ENCODE data around the gene HOXB3.
"Not testable (repeated sequence)": the region's sequence is repeated elsewhere in the genome, so short reads cannot be mapped to it uniquely, and the experiment has no call there.

HOXB3 gene

DNA sequence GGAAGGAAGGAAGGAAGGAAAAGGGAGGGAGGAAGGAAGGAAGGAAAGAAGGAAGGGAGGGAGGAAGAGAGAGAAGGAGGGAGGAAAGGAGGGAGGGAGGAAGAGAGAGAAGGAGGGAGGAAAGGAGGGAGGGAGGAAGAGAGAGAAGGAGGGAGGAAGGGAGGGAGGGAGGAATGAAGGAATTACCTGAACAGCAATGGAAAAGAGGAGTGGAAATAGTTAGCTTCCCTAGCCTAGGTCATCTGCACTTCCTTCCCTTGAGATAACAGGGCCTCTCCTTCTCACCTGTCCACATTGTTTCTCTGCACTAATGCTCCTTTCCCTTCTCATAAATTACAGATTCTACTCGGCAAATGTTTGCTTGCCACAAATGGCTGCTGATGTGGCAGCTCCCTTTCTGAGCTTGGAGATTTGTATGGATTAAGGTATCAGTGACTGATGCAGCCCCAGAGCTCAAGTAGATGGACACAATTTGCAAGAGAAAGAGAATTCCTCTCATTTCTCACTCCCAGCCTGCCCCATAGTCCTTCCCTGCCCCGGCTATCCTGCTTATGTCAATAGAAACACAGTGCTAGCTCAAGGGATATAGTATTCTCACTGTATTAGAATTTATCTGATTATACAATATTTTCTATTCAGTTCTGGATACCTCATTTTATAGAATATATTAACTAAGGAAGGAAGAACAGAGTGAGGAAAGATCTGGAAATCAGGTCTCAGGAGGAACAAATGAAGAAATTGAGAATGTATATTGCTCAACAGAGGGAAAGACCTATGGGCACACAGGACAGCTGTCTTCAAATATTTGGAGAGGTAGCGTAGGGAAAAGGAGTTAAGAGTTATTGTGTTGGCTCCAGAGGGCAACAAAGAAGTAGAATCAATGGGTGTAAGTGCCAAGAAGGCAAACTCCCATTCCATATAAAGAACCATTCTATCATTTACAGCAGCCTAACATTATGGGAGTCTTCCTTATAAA, 73.8 kb downstream of the HOXB3 start:
- no peak for DNase-seq (ENCODE audit: low read depth)
- TF ChIP-seq, protein P1, sequence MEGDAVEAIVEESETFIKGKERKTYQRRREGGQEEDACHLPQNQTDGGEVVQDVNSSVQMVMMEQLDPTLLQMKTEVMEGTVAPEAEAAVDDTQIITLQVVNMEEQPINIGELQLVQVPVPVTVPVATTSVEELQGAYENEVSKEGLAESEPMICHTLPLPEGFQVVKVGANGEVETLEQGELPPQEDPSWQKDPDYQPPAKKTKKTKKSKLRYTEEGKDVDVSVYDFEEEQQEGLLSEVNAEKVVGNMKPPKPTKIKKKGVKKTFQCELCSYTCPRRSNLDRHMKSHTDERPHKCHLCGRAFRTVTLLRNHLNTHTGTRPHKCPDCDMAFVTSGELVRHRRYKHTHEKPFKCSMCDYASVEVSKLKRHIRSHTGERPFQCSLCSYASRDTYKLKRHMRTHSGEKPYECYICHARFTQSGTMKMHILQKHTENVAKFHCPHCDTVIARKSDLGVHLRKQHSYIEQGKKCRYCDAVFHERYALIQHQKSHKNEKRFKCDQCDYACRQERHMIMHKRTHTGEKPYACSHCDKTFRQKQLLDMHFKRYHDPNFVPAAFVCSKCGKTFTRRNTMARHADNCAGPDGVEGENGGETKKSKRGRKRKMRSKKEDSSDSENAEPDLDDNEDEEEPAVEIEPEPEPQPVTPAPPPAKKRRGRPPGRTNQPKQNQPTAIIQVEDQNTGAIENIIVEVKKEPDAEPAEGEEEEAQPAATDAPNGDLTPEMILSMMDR (conservative IDR thresholded peaks at IDR 0.05; ENCODE audit: low read depth, low read length): no peak
- no peak overlapping the region for H3K4me3 ChIP-seq (ENCODE audit: low read length)

DNA sequence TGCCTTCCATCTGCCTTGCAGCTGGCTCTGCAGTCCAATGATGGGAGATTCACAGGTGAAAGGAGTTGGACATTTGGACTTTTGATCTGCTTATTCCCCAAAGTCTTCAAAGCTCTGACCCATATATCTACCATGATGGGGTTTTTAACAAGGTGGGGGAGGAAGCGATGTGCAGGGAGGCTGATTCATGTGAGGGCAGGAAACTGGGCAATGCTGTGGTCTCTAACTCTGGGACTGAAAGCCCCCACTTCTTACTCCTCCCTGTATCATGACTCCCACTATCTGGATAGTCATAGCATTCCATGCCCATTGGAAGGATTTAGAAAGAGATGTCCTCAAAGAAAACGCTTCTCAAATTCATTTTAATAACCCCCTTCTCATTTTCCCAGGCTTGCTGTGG, 75.6 kb downstream of the HOXB3 start:
- no peak for DNase-seq (ENCODE audit: low read depth)
- H3K4me3 ChIP-seq (ENCODE audit: low read length): no peak overlapping the region
- TF ChIP-seq, protein P1 (conservative IDR thresholded peaks at IDR 0.05; ENCODE audit: low read depth, low read length): no peak

DNA sequence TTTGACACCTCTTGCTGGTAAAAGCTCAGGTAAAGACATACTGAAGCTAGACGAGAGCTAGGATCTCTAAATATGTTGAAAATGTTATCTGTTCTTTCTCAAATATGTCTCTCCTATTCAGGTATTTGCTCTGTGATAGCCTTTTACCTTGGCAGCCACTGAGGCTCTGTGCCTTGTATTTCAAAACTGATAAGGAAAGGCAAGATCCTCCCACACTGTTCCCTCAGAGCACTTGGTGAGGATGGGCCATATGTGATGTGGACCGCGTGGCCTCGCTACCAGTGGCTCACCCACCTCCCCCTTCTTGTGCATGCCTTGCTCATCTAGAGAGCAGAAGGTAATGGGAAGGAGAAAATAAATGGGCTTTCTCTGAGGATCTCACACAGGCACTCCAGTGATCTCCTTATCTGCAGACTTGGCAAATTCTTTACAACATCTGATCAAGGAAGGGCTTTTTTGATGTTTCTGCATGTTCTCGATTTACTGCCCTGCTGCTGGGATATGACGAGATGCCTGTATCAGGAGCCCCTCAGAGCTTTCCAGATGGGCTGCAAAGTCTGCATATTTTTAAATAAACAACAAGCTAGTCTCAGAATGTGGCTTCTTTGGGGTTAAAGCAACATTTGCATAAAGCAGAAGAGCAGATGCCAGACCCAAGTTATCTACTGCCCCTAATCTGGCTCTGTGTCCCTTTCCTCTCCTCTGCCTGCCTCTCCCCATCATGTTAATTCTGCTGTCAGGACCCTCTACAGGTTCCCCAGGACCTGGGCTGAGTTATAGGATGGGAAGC, 76.2 kb downstream of the HOXB3 start:
- H3K4me3 ChIP-seq (ENCODE audit: low read length): no peak overlapping the region
- TF ChIP-seq, protein P1 (conservative IDR thresholded peaks at IDR 0.05; ENCODE audit: low read depth, low read length): no peak
- DNase-seq (ENCODE audit: low read depth): no peak

DNA sequence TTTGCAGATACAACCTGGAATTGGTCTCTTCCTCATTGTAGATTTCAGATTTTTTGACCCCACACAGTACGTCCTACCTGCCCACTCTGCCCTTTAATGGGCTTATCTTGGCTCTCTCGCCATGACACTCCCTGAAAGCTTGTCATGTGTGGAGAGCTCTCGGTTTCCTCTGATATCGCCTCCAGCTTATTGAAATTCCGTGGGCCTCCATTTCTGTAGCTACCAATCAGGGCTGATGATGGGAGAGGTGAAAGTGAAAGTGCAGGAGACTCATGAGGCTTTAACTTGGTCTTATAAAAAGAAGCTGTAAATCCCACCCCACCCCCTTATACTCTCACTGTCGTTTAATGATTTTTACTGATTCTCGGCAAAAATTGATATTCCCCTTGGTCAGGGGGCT, 76.9 kb downstream of the HOXB3 start:
- H3K4me3 ChIP-seq (ENCODE audit: low read length): no peak overlapping the region
- TF ChIP-seq, protein P1 (conservative IDR thresholded peaks at IDR 0.05; ENCODE audit: low read depth, low read length): no peak
- DNase-seq (ENCODE audit: low read depth): no peak

DNA sequence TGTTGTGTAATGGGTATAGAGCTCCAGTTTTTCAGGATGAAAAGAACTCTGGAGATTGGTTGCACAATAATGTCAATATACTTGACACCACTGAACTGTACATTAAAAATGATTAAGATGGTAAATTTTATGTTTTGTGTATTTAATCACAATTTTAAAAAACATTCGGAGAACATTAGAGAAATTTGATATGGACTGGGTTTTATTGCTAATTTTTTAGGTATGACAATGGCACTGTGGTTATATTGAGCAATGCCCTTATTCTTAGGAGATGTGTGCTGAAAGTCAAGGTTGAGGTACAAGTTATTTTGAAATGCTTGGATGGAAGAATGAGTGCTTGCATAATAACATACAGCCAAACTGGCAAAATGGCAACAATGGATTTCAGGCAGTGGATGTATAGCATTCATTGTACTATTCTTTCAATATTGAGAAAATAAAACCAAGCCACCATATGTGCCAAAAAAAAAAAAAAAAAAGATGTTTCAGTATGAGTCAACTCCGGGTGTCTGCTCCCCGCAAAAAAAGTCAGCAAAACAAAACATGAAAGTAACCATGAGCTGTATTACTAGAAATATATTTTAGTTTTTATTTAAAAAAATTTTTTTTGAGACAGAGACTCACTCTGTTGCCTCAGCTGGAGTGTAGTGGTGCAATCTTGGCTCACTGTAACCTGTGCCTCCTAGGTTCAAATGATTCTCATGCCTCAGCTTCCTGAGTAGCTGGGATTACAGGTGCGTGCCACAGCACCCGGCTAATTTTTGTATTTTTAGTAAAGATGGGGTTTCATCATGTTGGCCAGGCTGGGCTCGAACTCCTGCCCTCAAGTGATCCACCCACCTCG, 79.1 kb downstream of the HOXB3 start:
- TF ChIP-seq, protein P1 (conservative IDR thresholded peaks at IDR 0.05; ENCODE audit: low read depth, low read length): no peak
- no peak for DNase-seq (ENCODE audit: low read depth)
- no peak overlapping the region for H3K4me3 ChIP-seq (ENCODE audit: low read length)

DNA sequence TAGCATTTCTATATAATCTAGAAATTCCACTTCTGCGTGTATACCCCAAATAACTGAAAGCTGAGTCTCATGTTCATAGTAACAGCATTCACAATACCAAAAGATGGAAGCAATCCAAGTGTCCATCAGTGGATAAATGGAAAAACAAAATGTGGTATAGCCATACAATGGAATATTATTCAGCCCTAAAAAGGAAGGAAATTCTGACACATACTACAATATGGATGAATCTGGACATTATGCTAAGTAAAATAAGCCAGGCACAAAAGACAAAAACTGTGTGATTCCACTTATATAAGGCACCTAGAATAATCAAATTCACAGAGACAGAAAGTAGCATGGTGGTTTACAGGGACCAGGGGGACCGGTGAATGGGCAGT, 79.7 kb downstream of the HOXB3 start:
- TF ChIP-seq, protein P1 (conservative IDR thresholded peaks at IDR 0.05; ENCODE audit: low read depth, low read length): no peak
- H3K4me3 ChIP-seq (ENCODE audit: low read length): no peak overlapping the region
- DNase-seq (ENCODE audit: low read depth): no peak

DNA sequence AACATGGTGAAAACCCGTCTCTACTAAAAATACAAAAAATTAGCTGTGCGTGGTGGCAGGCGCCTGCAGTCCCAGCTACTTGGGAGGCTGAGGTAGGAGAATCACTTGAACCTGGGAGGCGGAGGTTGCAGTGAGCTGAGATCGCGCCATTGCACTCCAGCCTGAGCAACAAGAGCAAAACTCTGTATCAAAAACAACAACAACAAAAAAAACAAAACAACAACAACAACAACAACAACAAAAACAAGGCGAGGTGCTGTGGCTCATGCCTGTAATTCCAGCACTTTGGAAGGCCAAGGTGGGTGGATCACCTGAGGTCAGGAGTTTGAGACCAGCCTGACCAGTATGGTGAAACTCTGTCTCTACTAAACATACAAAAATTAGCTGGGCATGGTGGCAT, 80.3 kb downstream of the HOXB3 start:
- DNase-seq (ENCODE audit: low read depth); H3K4me3 ChIP-seq (ENCODE audit: low read length): not testable (repeated sequence)
